SK-N-MC (cell line): ENCODE results near the gene PROKR1.

Experiments used
- EZH2 ChIP-seq: fragments of 200-600 bp; sonication (generic); IDR thresholded peaks from one replicate; pipeline ENCODE4 v1.6.1; 2017; ENCODE audit warnings: antibody characterized with exemption
- POLR2AphosphoS5 ChIP-seq: IDR thresholded peaks from 2 replicates; pipeline ENCODE4 v1.6.1; 2012; ENCODE audit warnings: mild to moderate bottlenecking, low read depth, low read length, borderline replicate concordance

GRCh38 chr2:68662466-68662865 lies 19.1 kb downstream of the PROKR1 start:
- TF ChIP-seq EZH2 (no peak), POLR2AphosphoS5 (no peak)
